Liver (tissue), 3 donors: Measurements from ENCODE around the gene RFWD3.

ENCODE experiments used
- GABPA ChIP-seq, 2 donors: IDR thresholded peaks in 1 of 2; conservative IDR thresholded peaks in 1 of 2; 2 replicates each; pipeline ENCODE4 v1.6.1; 2016; ENCODE audit warnings: antibody characterized with exemption in 2 of 2, mild to moderate bottlenecking in 1 of 2, moderate library complexity in 1 of 2
- RAD21 ChIP-seq, 2 donors: IDR thresholded peaks; 2 replicates each; pipeline ENCODE4 v1.6.1; 2016; ENCODE audit warnings: antibody characterized with exemption in 2 of 2, mild to moderate bottlenecking in 2 of 2
- REST ChIP-seq: IDR thresholded peaks from 2 replicates; pipeline ENCODE4 v1.6.1; 2016; ENCODE audit warnings: antibody characterized with exemption, mild to moderate bottlenecking
- TF ChIP-seq, protein P1 (sequence below): fragments of 150-350 bp; IDR thresholded peaks from 2 replicates; pipeline ENCODE4 v1.5.1; 2017; ENCODE audit warnings: improper control_type of control experiment, low read depth, low read length; ENCODE audit not compliant: missing input control
- donor health status: healthy.
- donor health status: healthy.

DNA sequence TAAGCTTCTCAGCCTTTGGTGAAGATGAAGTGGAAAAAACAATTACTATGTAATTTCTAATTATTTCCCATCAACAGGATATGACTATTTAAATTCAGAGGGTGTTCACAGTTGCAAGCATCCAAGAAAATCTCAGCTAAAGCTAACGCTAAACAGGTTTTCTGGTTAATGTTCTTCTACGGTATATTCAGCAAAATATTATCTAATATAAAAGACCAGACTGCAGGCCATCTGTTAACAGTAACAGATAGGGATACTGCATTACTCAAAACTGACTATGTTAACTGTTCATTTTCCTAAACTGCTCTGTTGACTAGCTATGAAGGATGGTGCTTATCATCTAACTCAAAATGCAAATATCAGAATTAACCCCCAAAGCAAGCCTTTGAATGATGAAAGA lies 92.5 kb downstream of the RFWD3 start:
- TF ChIP-seq REST (no peak), RAD21 (IDR thresholded peaks at IDR 0.05) (no peak), GABPA (IDR thresholded peaks at IDR 0.05 in 1 of 2, conservative IDR thresholded peaks at IDR 0.05 in 1 of 2) (no peak)
- TF ChIP-seq, protein P1, sequence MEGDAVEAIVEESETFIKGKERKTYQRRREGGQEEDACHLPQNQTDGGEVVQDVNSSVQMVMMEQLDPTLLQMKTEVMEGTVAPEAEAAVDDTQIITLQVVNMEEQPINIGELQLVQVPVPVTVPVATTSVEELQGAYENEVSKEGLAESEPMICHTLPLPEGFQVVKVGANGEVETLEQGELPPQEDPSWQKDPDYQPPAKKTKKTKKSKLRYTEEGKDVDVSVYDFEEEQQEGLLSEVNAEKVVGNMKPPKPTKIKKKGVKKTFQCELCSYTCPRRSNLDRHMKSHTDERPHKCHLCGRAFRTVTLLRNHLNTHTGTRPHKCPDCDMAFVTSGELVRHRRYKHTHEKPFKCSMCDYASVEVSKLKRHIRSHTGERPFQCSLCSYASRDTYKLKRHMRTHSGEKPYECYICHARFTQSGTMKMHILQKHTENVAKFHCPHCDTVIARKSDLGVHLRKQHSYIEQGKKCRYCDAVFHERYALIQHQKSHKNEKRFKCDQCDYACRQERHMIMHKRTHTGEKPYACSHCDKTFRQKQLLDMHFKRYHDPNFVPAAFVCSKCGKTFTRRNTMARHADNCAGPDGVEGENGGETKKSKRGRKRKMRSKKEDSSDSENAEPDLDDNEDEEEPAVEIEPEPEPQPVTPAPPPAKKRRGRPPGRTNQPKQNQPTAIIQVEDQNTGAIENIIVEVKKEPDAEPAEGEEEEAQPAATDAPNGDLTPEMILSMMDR: no peak
